ENCODE data around the gene IQCH.
"Not testable (repeated sequence)": the region's sequence is repeated elsewhere in the genome, so short reads cannot be mapped to it uniquely, and the experiment has no call there.

Gene IQCH

DNA sequence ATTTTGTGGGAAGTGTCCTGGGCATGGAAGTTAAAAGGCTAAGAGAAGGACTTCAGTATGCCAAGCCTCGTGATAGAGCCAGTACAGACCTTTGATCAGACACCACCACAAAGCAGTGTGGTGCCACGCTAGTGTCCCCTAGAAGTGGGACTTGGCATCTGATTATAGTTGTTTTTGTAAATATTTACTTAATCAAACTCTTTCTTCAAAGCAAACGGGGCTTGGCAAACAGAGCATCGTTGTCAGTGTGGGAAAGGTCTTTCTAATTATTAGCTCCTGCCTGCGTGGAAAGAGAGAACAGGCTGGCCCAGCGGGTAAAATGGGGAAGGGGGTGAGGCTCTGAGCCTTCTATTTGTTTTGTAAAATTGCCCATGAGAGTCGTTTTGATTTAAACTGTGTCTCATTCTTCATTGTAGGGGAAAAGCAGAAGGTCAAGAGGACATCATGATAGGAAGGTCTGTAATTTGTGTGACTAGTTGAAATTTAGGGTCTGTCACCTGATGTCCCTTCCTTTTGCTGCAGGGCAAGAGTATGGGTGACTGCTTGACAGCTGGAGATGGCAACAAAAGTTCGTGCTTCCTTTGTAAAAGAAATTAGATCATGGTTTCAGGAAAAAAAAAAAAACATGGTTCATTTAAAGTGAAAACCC is 105.0 kb downstream of the IQCH start:
- TF ChIP-seq, protein P1, sequence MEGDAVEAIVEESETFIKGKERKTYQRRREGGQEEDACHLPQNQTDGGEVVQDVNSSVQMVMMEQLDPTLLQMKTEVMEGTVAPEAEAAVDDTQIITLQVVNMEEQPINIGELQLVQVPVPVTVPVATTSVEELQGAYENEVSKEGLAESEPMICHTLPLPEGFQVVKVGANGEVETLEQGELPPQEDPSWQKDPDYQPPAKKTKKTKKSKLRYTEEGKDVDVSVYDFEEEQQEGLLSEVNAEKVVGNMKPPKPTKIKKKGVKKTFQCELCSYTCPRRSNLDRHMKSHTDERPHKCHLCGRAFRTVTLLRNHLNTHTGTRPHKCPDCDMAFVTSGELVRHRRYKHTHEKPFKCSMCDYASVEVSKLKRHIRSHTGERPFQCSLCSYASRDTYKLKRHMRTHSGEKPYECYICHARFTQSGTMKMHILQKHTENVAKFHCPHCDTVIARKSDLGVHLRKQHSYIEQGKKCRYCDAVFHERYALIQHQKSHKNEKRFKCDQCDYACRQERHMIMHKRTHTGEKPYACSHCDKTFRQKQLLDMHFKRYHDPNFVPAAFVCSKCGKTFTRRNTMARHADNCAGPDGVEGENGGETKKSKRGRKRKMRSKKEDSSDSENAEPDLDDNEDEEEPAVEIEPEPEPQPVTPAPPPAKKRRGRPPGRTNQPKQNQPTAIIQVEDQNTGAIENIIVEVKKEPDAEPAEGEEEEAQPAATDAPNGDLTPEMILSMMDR (conservative IDR thresholded peaks at IDR 0.05) = no peak
- TF ChIP-seq ZFX (IDR thresholded peaks at IDR 0.05) = no peak

DNA sequence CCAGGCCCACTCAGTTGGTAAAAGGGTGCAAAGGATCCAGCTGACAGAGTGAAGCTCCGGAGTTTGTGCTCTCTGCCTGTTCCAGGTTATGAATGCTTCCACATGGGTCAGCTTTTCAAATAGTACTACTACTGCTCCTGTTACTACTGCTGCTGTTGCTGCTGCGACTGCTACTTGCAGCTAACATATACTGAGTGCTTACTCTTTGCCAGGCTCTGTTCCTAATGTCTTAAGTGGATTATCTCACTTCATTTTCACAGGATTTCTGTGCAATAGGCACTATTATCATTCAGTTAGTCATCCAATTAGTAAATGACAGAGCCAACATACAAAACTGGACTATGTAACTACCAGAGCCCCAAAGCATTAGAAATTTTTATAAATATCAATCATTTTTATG is 106.5 kb downstream of the IQCH start:
- no peak overlapping the region for H3K27ac ChIP-seq
- TF ChIP-seq, protein P1 (conservative IDR thresholded peaks at IDR 0.05) = no peak
- TF ChIP-seq ZFX (IDR thresholded peaks at IDR 0.05) = no peak

More for the DNA sequence above, 105.0 kb downstream of the IQCH start:
- no peak overlapping the region; the same call in 1 of the 2 replicates for H3K27ac ChIP-seq

DNA sequence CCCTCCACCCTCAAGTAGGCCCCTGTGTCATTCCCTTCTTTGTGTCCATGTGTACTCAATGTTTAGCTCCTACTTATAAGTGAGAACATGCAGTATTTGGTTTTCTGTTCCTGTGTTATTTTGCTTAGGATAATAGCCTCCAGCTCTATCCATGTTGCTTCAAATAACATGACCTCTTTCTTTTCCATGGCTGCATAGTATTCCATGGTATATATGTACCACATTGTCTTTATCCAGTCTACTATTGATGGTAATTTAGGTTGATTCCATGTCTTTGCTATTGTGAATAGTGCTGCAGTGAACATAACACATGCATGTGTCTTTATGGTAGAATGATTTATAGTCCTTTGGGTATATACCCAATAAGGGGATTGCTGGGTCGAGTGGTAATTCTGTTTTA is 109.1 kb downstream of the IQCH start:
- H3K27ac ChIP-seq = not testable (repeated sequence)

DNA sequence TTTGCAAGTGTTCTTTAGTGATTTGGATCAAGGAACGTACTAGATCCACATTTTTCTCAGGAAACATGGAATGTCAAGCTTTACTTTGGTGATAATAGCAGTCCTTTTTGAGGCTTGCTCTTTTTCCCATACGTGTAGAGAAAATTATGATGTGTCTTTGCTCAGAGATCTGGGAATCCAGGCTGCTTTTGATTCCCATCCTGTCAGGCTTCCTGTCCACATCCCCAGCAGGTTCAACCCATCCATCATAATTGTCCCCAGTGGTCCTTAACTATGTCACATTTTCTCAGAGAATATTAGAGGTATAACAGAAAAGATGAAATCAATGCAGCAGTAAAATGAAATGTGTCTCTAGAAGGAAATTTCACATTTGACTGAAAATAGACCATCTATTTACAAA is 111.4 kb downstream of the IQCH start:
- no peak overlapping the region for H3K27ac ChIP-seq
- TF ChIP-seq, protein P1 (conservative IDR thresholded peaks at IDR 0.05) = no peak
- TF ChIP-seq ZFX (IDR thresholded peaks at IDR 0.05) = no peak

DNA sequence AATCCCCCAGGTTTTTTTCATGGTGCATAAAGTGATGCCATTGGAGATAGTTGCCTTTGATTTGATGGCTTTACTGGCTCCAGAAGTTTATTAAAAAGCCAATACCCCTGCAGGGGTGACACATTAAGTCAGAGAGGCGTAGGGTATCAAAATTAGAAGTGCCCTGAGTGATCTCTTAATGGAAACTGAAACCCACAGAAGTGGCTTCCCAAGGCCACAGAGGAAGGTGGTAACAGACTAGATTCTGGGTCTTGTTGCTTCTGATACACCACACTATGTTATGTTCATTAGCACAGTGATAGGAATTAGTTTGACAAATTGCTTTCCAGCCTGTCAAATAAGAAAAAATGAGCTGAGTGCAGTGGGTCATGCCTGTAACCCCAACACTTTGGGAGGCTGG is 112.3 kb downstream of the IQCH start:
- no peak overlapping the region for H3K27ac ChIP-seq
- TF ChIP-seq, protein P1 (conservative IDR thresholded peaks at IDR 0.05) = no peak
- TF ChIP-seq ZFX (IDR thresholded peaks at IDR 0.05) = no peak

DNA sequence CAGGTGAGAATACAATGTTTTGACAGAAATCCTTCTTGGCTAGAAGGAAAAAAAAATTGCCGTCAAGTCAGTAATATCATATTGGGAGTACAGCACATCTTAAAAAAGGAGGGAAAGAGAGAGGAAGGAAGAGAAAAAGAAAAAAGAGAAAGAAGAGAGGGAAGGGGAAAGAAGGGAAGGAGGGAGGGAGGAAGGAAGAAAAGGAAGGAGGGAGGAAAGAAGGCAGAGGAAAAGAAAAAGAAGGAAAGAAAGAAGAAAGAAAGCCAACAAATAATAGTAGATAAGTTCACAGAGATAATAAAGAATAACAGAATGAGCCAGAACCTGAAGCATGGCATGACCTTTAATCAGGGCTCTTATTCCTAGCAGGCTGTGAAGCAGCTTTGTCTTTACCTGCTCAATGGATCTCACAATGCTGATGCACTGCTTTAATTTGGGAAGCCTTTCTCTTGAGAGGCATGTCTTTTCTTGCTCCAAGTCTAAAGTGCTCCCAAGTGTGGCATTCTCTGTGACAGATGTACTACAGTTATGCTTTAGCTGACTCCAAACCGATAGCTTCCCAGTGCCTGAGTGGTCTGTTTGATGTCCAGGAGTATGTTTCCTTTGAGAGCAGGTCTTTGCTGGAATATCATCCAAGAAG is 114.9 kb downstream of the IQCH start:
- peak overlapping the region; percentile 11; the same call in 1 of the 2 replicates for H3K27ac ChIP-seq
- TF ChIP-seq ZFX (IDR thresholded peaks at IDR 0.05) = no peak
- TF ChIP-seq, protein P1 (conservative IDR thresholded peaks at IDR 0.05) = no peak

DNA sequence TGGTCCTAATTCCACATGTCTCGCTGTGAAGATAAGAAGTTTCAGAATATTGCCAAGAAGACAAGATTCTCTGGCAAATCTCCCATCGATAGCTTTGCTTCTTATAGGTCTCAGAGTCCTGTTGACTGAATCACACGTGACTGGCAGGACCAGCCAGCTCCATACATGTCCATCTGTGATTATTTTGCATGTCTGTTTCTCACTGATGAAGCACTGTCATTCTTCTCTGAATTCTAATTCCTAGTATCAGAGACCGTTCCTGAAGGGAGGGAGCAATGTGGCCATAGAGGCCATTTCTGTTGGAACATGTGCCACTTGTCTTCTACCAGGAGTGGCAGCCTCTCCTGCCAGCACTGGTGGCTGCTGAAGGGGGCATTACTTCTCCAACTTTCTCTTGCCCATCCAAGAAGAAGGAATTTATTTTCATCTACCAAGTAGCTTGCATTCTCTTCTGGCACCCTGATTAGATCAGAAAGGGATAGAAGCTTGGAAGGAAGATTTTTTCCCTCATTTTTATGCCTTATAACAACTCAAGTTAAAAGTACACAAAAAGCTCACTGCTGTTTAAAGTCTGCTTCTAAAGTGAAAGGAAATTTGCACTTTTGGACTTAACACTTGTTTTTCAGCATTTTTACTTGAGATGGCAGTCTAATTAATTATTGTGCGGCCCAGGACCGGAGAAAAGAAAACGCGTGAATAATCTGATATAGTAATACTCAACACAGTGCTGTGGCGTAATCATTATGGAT is 115.8 kb downstream of the IQCH start:
- peak overlapping the region; percentile 11; the same call in 1 of the 2 replicates for H3K27ac ChIP-seq
- TF ChIP-seq, protein P1 (conservative IDR thresholded peaks at IDR 0.05) = no peak
- no peak for TF ChIP-seq ZFX (IDR thresholded peaks at IDR 0.05)
